Effector CD8-positive, alpha-beta T cell (primary cell): Measurements from ENCODE around the gene ZMYND12.

Experiments used
- DNase-seq: peaks from one replicate; lab custom pipeline; 2025; lab: John Stamatoyannopoulos, UW

ZMYND12 gene

GRCh38 chr1:42392967-42393848, 62.6 kb downstream of the ZMYND12 start:
- no peak for DNase-seq

- no peak for DNase-seq
Measured at GRCh38 chr1:42392255-42392654, 63.6 kb downstream of the ZMYND12 start.

- DNase-seq, result no peak
Measured at GRCh38 chr1:42386051-42386450, 69.8 kb downstream of the ZMYND12 start.

GRCh38 chr1:42385283-42385682, 70.5 kb downstream of the ZMYND12 start:
- DNase-seq, result no peak

- DNase-seq, result no peak
Measured at GRCh38 chr1:42381280-42381673, 74.5 kb downstream of the ZMYND12 start.

GRCh38 chr1:42380586-42381279, 75.1 kb downstream of the ZMYND12 start, which contains the start of gene RIMKLA:
RIMKLA (plus strand) TSS chr1:42380792; CDS start chr1:42380935, 143 bp downstream.
- DNase-seq, result peak; percentile 4
